HG03064 (cell line): Measurements from ENCODE around the gene AGAP3.

Experiments used
- ATAC-seq: cut with Tn5 transposase; IDR thresholded peaks from one replicate; pipeline ENCODE4 v1.9.1; 2021; ENCODE audit warnings: low read depth; ENCODE audit not compliant: unreplicated experiment

Gene AGAP3

DNA sequence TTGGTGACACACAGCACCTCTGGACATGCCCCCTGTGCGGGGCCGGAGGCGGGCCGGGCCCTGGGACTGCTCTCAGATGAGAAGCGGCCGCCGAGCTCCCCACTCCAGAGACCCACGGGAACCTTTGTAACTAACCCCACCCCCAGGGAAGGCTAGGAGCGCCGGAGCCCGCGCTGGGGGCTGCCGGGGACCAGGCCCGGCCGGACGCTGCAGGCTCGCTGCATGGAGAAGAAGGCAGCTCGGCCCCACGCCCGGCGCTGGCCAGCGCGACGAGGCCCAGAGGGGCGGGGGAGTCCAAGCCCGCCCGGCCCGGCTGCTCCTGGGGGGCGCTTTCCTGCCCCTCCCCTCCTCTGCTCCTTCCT, 36.5 kb downstream of the AGAP3 start:
- no peak for ATAC-seq

- no peak for ATAC-seq
Measured at GRCh38 chr7:151123158-151123821, 37.0 kb downstream of the AGAP3 start.

GRCh38 chr7:151123822-151124464, 37.7 kb downstream of the AGAP3 start:
- ATAC-seq: peak; percentile 72

DNA sequence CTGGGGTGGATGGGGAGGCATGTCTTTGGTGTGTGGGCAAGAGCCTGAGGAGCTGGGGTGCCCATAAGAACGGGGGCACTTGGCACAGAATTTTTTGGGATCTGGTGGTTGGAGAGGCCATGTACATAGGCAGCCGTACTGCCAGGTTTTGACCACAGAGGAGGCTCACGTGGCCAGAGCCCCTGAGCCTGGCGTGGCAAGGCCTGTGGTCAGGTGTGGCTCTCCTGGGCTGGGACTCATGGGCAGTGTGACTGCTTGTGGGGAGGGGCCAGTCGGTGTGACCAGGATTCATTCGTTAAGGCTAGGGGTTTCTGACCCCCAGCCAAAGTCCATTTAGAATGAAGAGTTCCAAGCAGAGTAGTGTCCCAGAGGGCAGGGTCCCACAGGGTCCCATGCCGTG, 38.2 kb downstream of the AGAP3 start:
- no peak for ATAC-seq

DNA sequence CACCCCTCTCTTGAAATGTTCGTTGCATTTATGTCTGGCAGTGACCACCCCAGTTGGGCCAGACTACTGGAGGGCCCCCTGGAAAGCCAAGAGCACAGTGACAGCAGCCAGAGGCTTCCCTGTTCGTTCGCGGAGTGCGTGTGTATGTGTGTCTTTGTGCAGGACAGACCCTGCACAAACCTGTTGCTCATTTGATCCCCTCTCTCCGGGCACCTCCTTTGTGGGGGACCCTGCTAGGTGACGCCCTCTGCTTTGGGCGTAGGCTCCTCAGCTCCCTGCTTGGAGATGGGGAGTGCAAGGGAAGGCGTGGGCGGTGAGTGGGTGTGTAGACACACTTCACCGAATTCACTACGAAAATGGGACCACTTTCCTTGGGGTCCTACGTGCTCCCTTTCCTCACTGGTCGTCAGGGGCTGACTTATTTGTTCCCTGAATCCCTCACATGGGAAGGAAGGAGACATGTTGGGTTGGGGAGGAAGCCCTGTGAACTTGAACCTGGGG, 38.7 kb downstream of the AGAP3 start:
- ATAC-seq: no peak

GRCh38 chr7:151125470-151125845, 39.2 kb downstream of the AGAP3 start:
- no peak for ATAC-seq

DNA sequence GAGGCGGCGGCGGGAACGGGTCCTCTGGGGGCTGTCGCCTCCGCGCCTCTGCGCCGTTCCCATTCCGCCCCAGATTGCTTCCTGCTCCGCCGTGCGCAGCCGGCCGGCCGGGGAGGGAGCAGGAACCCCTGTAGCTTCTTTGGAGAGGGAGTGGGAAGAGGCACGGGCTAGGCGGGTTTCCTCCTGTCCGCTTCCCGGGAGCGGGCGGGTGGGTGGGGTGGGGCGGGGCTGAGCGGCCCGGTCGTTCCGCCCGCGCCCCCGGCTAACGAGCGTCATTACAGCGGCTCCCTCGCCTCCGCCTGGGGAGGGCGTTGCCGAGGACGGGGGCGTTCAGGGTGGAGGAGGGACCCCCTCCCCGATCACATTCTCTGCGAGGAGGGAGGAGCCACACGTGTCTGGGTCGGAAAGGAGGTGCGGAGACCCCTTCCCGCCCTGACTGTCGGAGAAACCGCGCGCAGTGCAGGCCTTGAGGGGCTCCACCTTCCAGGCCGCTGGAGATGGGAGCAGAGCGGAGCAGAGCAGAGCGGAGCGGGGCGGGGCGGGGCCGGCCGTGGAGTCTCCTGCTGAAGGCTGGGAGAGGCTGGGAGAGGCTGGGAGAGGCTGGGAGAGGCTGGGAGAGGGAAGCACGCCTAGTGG, 39.7 kb downstream of the AGAP3 start:
- ATAC-seq: no peak

DNA sequence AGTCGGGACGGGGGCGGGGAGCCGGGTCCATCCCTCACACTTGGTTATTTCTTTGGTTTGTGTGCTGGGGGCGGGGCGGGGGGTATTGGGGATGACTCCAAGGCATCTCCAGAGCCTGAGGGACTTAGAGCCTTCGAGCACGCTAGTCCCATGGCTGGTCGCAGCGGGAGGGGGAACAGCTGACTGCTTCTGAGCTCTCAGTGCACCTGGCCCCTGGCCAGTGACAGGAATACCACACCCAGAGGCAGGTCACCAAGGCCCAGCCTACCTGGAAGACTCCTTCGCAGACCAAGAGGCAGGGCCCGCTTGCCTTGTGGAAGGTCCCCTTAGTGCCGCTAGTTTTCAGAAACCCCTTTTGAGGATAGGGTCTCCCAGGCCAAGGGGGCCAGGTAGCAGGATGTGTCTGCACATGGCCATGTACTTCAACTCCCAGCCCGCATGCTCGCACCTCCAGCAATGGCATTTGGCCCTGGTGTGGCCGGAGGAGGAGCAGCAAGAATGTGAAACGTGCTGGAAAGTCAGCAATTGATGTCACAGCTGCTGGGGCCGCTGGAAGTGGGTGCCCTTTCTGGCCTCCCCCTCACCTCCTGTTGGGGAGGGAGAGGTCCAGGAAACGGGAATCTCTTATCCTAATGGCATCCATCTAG, 40.3 kb downstream of the AGAP3 start:
- no peak for ATAC-seq

DNA sequence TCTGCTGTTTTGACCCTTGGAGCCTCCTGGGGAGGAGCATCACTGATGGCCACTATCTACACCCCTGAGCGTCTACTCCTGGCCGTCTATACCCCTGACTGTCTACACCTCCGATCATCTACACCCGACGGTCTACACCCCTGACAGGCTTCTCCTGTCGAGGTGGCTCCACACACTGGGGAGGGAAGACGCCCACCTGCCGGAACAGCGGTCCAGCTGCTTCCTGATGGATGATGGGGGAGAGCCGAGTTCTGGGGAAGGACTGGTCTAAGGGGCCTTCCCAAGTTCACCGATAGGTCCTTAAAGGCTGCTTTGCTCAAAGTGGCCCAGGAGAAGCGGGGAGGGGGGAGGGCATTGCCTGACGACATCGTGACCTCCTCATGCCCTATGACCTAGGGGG, 41.9 kb downstream of the AGAP3 start:
- no peak for ATAC-seq

DNA sequence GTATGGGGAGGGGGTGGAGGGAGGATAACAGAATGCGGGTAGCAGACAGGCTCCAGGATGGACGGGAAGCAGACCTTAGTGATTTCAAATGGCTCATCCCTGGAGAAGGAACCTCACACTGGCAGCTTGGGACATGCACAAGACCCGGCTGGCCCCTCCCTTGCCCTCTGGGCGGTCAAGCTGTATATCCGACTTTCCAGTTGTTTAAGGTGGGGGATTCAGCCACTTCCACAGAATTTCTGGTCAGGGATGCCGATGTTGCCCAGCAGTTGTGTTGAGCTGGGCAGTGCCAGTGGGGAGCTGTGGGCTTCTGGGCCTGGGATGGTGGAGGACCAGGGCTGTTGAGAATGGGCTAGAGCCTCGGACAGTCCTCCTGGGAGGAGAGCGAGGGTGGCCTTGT, 42.4 kb downstream of the AGAP3 start:
- no peak for ATAC-seq

- no peak for ATAC-seq
Measured at GRCh38 chr7:151129117-151129959, 43.1 kb downstream of the AGAP3 start.

- no peak for ATAC-seq
Measured at GRCh38 chr7:151129960-151130591, 43.8 kb downstream of the AGAP3 start.

GRCh38 chr7:151130741-151131157, 44.5 kb downstream of the AGAP3 start:
- ATAC-seq: no peak

DNA sequence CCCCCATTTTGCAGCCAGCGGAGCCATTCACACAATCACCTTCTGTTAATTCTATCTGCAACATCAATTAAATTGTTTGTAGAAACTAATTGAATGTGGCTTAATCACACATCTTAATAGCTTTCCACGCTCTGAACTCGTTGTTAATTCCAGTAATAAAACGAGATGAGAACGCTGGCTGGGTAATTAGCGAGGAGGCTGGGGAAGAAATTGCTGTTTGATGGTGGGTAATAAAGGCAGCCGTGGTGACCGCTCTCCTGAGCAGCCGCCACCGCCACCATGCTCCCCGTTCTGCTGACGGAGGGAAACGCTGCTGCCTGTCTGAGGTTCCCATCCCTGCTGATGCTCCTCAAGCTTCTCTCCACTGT, 44.9 kb downstream of the AGAP3 start:
- ATAC-seq: no peak

DNA sequence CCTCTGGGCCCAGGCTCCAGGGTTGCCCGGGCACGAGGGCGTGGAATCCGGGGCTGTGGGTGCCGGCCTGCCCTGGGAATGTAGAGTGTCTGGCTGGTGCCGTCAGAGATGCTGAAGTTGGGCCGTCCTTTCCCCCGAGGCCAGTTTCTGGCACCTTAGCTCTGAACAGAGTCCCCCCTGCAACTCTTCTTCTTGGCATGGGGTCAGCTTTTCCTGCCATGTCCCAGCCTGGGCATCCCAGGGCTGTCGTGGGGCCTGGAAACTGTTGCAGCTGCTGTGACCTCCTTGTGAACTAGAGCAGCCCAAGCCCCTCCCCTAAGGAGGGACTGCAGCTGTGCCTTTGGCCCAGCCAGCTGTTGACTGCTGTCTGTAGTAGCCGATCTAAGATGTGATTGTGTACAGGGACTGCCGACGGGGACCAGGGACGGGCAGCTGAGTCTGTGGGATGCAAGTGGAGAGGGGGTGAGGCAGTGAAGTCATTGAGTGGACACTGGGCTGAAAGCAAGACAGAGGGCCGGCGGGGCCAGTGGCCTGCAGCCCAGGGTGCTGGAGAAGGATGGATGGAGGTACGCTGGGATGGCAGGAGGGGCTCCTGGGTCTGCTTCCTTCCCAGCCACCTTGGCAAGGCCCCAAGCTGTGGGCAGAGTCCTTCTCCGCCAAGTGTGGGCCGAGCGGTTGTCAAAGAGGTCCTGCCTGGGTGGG, 45.5 kb downstream of the AGAP3 start:
- no peak for ATAC-seq

DNA sequence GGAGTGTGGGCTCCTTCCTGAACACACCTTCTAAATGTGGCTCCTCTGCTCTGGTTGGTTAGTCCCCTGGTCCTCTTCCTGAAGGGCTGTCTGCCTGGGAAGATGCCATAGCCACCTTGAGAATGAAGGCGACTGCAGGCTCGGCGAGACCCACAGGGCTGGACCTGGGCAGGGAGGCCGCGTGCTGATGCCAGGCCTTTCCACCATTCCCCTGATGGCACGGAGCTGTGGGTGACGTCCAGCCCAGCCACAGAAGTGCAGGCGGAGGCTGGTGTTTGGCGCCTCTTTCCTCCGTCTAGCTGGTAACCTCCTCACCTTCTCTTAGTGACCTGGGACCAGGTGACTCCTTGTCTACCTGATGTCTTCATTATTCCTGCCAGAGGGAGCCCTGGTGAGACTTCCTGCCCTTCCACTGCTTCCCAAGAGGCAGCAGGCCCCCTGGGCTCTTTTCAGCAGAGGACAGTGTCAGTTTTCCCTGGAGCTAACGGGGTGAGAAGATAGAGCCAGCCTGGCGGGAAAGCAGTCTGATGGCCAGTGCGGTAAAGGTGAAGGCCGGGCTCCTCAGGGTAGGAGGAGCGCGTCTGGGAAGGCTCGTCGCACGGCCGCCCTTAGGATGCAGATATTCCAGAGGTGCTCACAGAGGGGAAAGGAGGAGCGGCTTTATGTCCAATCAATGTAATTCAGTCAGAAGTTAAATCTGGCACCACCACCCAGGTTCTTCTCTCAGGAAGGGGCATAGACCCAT, 46.4 kb downstream of the AGAP3 start:
- no peak for ATAC-seq

GRCh38 chr7:151133266-151133985, 47.2 kb downstream of the AGAP3 start:
- no peak for ATAC-seq
